HG03575 (cell line): ENCODE results near the gene C9orf57.
"Not testable (repeated sequence)": the region's sequence is repeated elsewhere in the genome, so short reads cannot be mapped to it uniquely, and the experiment has no call there.

Experiments
- ATAC-seq: cut with Tn5 transposase; IDR thresholded peaks from one replicate; pipeline ENCODE4 v1.9.1; 2021; ENCODE audit not compliant: unreplicated experiment, insufficient number of reproducible peaks, low FRiP score; ENCODE audit errors: extremely low read depth

C9orf57 gene

DNA sequence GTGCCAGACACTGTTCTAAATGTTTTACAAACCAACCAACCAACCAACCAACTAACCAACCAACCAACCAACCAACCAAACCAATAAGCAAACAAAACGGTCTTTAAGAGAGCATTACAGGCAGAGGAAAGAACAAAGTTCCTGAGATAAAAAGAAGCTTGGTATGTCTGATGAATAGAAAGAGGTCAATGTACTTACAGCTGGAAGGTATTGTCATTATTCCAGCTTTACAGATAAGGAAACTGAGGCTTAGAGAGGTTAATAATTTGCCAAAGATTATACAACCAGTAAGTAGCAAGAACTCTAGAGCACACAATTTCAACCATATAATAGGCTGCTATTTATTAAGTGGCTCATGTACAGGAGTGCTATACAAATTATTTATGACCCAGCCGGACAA lies 29.6 kb downstream of the C9orf57 start:
- no peak for ATAC-seq

DNA sequence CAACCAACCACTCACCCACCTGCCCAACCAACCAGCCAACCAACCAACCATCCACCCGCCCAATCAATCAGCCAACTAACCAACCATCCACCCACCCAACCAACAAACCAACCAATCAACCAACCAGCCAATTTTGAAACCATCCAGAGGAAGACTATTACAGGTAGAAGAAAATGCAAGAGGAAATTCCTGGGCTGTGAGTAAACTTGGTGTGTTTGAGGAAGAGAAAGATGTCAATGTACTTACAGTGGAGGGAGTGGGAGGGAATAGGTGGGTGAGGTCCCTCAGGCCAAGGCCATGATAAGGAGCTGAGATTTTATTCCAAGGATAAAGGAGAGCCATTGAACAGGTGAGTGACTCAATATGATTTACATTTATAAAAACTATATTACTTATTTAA lies 30.4 kb downstream of the C9orf57 start:
- ATAC-seq: no peak

DNA sequence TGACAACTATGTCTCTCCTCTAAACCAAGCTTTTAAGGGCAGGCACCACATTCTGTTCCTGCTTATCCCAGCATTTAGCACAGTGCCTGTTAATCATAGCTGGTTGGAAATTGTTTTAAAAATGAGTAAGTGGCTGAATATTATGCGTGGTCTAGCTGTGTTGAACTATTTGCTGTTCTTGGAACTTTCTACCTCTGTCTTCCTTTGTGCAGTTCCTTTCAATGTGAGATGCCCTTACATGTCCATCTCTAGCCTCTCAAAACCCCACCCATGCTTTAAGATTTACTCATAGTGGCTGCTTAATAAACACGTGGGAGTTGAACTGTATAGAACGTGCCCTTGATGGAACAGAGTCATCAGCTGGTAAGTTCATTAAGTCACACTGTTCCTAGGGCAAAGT lies 34.5 kb downstream of the C9orf57 start:
- ATAC-seq: no peak

DNA sequence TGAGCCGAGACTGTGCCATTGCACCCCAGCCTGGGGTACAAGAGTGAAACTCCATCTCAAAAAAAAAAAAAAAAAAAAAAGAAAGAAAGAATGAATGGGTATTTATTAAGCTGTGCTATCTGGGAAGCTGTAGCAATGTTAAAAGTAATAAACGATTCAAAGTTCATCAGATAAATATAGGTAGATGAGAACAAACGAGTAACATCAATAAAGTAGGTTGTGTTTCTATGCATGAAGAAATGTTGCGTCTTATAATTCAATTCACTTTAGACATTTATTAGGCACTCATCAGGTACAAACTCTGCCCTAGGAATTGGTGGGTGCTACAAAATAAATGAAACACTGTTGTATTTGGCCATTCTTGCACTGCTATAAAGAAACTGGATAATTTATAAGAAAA lies 36.8 kb downstream of the C9orf57 start:
- ATAC-seq: no peak

DNA sequence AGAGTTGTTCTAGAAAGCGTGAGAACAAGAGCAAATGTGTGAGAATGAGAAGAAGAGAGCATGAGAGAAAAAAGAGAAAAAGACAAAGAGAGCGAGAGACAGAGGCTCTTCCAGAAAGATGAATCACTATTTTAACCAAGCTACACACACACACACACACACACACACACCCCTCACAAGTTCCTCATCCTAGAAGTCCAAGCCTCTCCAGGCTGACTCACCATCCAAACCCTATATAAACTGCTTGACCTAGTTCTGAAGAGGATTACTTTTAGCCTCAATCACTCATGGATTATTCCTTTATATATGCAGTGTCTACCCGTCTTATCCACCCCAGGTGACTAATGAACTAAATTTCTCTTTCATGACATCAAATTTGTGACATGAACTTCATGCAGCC lies 37.6 kb downstream of the C9orf57 start:
- ATAC-seq: no peak

DNA sequence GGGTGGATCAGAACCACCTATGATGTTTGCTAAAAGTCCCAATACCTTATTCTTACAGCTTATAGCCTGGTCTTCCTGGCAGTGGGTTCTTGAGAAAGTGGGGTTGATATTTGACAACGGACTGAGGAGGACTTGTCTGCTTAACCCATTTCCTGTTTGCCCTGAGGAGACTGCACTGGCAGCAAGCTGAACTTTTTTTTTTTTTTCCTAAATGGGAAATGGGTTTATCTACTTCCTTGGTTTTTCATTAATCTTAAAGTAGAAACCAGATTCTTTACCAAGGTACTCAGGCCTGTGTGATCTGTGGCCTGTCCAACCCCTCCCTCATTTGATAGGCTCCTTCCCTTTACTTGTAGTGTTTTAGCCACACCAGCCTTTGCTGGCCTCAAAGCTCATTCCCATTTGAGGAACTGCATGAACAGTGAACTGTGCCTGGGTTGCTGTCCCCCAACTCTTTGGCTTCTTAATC lies 47.1 kb downstream of the C9orf57 start:
- ATAC-seq: no peak

DNA sequence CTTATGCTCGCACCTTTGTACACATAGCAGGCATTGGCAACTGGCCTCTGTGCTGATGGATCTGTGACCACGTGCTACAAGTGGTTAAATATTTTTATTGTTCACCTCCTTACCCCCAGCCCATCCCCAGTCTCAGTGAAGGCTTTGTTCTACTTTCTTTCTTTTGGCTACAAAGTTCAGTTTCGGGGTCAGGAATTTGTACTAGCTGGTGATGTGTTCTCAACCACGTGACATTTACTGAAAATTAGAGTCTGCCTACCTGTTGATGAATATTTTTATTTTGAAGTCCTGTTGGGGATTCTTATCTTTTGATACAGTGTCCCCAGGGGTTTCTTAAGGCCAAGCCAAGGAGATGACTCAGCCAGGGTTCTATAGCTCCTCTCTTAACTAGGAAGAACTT lies 47.8 kb downstream of the C9orf57 start:
- ATAC-seq: no peak

DNA sequence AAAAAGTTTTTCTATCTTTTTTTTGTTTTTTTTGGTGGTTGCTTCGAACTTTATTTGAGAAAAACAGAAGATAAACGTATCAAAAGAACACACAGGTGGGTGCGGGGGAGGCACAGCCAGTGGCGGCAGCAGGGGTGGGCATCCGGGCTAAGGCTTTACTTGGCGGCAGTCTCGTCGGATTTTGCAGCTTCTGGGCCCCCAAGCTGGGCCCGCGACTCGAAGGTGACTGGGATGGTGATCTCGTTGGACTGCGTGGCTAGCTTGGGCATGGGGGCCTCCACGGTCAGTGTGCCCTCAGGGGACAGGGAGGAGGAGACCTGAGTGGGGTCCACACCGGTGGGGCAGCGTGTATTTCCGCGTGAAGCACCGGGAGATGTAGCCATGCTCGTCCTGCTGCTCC lies 52.7 kb downstream of the C9orf57 start:
- not testable (repeated sequence) for ATAC-seq

DNA sequence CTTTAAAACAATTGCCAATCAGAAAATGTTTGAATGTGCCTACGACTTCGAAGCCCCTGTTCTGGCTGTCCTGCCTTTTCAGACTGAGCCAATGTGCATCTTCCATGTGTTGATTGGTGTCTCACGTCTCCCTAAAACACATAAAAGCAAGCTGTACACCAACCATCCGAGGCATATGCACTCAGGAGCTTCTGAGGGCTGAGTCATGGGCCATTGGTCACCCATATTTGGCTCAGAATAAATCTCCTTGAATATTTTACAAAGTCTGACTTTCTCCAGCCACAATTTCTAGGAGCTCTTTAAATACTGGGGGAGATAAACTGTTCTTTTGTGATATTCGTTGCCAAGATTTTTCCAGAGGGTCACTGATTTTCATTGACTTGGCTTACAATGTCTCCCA lies 53.9 kb downstream of the C9orf57 start:
- ATAC-seq: no peak

DNA sequence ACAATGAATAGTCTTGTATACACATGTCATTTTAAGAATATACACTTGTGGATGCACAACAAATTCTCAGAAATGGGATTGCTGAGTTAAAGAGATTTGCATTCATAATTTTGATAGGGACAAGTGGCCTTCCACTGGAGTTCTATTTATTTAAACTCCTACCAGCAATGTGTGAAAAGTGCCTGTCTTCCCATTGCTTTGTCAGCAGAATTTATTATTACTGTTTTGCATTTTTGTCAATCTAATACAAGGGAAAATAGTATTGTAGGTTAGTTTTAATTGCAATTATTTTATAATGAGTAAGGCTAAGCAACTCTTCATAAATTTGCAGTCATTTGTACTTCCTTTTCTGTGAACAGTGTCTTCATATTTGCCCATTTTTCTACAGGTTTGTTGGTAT lies 55.0 kb downstream of the C9orf57 start:
- ATAC-seq: no peak
